NCI-H1436 (cell line): ENCODE results near the gene MARK3.

Experiments used
- DNase-seq: peaks from one replicate; lab custom pipeline; 2025; lab: John Stamatoyannopoulos, UW

MARK3 gene

GRCh38 chr14:103366741-103367140 lies 18.5 kb upstream of the MARK3 start:
- no peak for DNase-seq

DNA sequence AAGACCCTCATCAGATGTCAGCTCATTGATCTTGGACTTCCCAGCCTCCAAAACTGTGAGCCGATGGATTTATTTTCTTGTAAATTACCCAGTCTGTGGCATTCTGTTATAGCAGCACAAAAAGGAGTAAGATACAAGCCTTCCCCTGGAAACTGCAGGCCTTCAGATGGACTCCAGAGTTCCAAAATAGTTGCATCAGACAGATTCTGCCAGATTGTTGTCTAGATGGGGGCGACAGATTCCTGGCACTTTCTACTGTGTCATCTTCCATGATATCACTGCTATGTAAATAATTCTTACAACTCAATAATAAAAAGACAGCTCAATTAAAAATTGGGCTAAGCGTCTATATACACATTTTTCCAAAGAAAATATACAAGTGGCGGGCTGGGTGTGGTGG lies 17.2 kb upstream of the MARK3 start:
- no peak for DNase-seq

GRCh38 chr14:103370087-103370486 lies 15.1 kb upstream of the MARK3 start:
- DNase-seq = no peak

- DNase-seq = no peak
Measured at GRCh38 chr14:103372017-103372416, 13.2 kb upstream of the MARK3 start.

DNA sequence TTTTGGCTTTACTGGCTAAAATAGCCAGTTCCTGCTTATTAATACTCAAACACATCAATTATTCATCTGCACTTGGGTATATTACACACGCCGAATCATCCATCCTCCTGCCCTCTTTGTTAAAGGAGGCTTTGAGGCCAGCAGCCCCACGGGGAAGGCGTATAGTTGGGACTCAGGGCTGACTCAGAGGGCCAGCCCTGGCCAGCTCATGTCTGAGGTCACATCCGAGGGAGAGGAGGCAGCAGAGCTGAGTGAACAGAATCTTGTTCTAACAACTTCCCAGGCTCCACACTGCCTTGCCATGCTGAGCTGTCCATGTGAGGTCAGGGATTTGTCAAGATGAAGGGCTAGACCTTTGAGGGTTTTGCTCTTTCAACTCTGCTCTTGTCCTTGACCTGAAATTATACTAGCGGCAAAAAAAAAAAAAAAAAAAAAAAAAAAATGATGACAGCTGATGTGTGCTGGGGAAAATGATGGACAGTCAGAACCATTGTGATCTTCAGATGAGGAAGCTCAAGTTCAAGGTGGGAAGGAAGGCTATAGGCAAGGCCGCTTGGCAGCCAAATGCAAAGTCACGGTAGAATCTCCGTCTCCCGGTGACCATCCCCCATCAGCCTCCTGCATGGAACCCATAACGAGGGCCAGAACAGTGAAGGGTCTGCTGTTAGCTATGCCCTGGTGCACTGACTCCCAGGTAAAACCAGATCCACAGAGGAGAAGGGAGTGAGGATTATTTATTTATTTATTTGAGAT lies 12.5 kb upstream of the MARK3 start:
- no peak for DNase-seq

DNA sequence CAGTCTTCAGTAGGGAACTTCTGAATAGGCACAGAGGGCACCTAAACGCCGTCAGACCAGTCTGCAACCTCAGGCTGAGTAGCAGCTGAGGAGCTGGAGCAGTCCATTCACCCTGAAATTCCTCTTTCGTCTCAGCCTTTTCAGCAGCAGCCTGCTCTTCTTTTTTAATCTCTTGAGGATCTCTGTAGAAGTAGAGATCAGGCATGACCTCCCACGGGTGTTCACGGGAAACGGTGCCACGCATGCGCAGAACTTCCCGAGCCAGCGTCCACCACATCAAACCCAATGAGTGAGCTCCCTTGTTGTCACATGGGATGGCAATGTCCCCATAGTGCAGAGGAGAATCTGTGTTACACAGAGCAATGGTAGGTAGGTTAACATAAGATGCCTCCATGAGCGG lies 11.1 kb upstream of the MARK3 start:
- DNase-seq = no peak

DNA sequence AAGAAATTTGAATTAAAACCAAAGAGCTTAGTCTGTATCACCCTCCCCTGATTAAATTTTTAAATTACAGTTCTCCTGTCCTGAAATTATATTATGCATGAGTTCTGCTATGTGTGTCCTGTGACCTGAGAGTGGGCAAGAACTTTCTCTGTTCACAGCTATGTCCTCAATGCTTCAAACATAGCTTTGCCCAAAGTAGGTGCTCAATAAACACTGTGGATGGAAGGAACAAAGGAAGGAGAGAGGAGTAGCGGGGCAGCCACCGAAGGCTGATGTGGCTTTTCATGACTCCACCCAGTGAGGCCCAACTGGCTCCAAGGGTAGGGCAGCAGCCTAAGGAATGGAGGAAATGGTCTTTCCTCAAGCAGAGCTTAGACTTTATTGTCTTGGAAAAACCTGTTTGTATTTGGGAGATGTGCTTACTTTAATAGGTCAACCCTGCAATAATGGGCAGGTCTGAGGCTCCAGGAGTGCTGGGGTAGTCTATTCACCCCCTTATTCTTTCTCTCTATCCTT lies 7.6 kb upstream of the MARK3 start:
- no peak for DNase-seq

DNA sequence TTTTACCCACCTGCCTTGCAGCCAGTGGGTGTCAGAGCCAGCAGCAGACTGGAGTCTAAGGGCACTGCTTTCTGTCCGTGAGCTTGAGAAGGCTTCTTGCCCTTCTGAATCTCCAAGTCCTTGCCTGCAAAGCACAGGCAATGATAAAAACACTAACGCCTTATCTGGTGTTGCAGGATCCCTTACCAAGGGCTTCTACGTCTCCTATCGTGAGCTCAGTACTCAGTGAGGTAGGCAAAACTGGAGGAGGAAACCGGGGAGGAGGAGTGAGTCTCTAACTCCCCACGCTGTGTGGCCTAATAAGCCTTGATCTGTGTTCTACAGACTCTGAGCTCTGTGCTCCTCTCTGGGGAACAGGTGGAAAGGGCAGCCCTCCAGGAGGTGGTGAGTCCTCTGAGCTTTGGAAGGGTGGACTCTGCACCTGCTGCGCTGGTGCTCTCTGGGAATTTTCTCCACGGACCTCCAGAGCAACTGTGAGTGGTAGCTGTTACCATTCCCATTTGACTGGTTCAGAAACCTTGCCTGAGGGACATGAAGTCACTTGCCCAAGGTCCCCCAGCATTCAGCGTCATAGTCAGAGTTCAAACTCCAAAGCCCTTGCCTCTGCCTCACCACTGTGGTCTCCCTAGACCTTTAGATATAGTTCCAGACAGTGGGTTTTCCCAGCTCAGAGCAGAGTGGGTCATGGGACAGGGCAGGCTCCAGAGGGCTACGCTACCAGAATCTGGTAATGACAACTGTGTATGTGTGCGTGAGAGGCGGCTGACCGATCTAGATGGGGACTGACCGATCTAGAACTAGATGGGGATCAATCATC lies 7.0 kb upstream of the MARK3 start:
- DNase-seq = no peak

- no peak for DNase-seq
Measured at GRCh38 chr14:103380719-103381377, 4.4 kb upstream of the MARK3 start.

- no peak for DNase-seq
Measured at GRCh38 chr14:103382376-103382775, 2.8 kb upstream of the MARK3 start.

- DNase-seq = no peak
Measured at GRCh38 chr14:103384450-103385151, 614 bp upstream of the MARK3 start.

- no peak for DNase-seq
Measured at GRCh38 chr14:103385929-103386712, 906 bp downstream of the MARK3 start.

DNA sequence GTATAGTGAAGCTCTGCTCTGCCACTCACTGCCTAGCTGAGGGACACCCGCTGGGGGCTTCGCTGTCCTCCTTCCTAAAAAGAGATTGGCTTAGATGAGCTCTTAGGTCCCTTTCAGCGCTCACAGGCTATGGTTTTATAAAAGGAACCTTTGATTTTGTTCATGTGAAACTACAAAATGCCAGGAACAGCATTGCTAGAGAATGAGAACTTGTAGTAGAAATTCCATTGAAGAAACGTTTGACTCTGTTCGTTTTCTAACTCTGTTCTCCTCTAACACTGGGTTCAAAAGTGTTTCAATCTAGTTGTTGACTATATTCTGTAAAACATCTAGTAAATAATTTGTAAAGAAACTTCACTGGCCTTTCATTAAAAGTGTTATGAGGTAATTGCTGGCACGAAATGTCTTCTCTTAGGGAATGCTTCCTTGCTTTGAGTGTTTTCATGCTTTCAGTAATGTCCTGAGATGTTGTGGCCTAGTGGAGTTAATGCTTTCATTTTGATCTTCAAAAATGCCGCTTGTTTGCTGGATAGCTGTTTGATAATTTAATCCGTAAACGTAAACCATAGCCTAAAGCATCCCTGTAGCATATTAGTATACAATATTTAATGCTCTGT lies 1.6 kb downstream of the MARK3 start:
- no peak for DNase-seq

- DNase-seq = no peak
Measured at GRCh38 chr14:103388664-103389063, 3.4 kb downstream of the MARK3 start.

DNA sequence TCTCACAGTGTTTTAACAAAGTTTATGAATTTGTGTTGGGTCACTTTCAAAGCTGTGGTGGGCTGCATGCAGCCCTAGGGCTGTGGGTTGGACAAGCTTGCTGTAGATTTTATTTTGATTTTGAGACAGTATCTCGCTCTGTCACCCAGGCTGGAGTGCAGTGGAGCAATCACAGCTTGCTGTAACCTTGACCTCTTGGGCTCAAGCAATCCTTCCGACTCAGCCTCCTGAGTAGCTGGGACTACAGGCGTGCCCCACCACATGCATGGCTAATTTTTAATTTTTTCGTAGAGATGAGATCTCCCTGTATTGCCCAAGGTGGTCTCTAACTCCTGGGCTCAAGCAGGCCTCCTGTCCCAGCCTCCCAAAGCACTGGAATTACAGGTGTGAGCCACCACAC lies 5.4 kb downstream of the MARK3 start:
- no peak for DNase-seq

DNA sequence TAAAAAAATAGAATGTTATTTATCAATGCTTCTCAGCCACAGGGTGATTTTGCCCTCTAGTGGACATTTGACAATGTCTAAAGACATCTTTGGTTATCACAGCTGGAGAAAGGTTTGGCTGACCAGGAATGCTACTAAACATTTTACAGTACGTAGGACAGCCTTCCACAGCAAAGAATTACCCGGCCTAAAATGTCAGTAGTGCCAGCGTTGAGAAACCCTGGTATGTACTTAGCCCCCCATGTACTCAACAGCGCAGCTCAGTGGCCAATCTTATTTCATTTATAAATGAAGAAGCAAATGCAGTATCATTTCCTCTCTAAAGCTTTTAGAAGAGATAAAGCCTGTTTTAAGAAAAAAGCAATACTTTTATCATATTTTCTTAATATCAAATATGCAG lies 5.8 kb downstream of the MARK3 start:
- no peak for DNase-seq

GRCh38 chr14:103392106-103392505 lies 6.9 kb downstream of the MARK3 start:
- DNase-seq = no peak

DNA sequence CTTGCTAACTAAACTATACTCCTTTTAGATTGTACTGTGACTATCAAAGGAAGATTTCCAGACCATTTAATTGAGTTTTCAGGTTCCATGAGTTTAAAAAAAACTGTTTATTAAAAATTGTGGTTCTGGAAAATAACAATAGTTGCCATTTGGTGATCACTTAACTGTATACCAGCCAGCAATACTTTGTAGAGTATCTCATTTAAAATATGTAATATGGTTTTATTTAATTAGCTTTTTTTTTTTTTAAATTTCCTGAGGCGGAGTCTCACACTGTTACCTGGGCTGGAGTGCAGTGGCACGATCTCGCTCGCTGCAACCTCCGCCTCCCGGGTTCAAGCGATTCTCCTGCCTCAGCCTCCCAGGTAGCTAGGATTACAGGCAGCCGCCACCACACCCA lies 7.4 kb downstream of the MARK3 start:
- DNase-seq = no peak

- DNase-seq = no peak
Measured at GRCh38 chr14:103393070-103393469, 7.9 kb downstream of the MARK3 start.

DNA sequence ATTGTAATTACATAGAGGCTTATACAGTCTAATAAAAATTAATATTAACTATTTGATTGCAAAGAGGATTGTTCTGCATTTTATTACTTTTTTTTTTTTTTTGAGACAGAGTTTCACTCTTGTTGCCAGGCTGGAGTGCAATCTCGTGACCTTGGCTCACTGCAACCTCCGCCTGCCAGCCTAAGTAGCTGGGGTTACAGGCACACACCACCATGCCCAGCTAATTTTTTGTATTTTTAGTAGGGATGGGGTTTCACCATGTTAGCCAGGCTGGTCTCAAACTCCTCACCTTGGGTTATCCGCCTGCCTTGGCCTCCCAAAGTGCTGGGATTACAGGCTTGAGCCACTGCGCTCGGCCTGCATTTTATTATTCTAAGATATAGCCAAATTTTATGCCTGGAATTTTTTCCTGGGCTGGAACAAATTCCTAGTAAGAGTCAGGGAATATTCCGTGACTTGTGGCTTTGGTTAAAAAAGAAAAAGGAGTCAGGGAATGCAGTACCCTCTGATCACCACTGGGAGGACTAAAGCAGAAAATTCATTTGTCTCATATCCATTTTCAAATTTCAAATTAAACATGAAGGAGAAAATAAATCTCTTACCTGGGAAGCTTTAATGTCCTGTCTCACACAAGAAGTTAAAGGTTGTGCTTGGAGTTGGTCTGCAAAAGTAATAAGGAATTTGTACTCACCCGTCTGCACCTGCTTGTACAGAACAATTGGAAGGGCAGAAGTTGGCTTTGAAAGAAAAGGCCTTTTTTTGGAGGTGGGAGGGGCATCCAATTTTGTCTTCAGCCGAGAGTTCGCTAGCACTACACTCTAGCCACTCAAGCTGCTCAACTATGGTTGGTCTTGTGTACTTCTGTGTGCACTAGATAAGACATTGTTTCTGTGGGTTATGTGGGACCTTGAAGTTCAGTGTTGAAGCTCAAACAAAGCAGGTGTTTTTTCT lies 8.7 kb downstream of the MARK3 start:
- peak; percentile 18 for DNase-seq
